Mammary epithelial cell (primary cell): ENCODE results near the gene PTCH1.

Experiments
- CTCF ChIP-seq, 2 donors: IDR thresholded peaks in 1 of 2; conservative IDR thresholded peaks in 1 of 2; 2 replicates each; pipeline ENCODE4 v1.5.1; 2011 to 2012; ENCODE audit warnings: inconsistent platforms in 2 of 2, low read length in 2 of 2, mild to moderate bottlenecking in 2 of 2, control low read depth in 1 of 2, low read depth in 1 of 2; ENCODE audit not compliant: insufficient read depth in 1 of 2; ENCODE audit errors: extremely low read depth in 1 of 2
- EZH2 ChIP-seq: IDR thresholded peaks from 2 replicates; pipeline ENCODE4 v1.6.1; 2012; ENCODE audit warnings: low read length, inconsistent platforms, borderline replicate concordance

DNA sequence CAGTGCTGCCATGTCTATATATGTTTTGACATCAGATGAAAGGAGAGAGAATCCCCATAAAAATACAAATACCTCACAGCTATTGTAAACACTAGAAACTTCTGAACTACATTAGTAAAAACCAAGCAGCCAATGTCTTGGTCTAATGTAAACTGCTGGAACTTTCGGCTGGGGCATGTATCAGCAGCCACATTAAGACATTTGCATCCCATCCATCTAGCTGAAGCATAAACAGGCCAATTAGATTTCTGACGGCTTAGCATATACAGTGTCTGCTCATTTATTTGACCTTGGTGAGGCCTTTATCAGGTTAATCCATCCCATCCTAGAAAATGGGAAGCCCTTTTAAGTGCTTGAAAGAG, 65.7 kb downstream of the PTCH1 start:
- TF ChIP-seq CTCF (conservative IDR thresholded peaks at IDR 0.05 in 1 of 2, IDR thresholded peaks at IDR 0.05 in 1 of 2; ENCODE audit: extremely low read depth in 1 of 2, insufficient read depth in 1 of 2, low read depth in 1 of 2, low read length in 2 of 2), result no peak
- TF ChIP-seq EZH2, result no peak
